C4-2B (cell line): ENCODE measurements around the gene VEZF1.

Experiments used
- H3K27ac ChIP-seq: fragments of 450-650 bp; 2 replicates; pipeline ENCODE4 v1.5.1; 2017
- ZFX ChIP-seq: fragments of 450-650 bp; IDR thresholded peaks from 2 replicates; pipeline ENCODE4 v1.6.1; 2017
- TF ChIP-seq, protein P1 (sequence below): fragments of 450-650 bp; conservative IDR thresholded peaks from 2 replicates; pipeline ENCODE4 v1.5.1; 2017; ENCODE audit warnings: mild to moderate bottlenecking

VEZF1 gene

DNA sequence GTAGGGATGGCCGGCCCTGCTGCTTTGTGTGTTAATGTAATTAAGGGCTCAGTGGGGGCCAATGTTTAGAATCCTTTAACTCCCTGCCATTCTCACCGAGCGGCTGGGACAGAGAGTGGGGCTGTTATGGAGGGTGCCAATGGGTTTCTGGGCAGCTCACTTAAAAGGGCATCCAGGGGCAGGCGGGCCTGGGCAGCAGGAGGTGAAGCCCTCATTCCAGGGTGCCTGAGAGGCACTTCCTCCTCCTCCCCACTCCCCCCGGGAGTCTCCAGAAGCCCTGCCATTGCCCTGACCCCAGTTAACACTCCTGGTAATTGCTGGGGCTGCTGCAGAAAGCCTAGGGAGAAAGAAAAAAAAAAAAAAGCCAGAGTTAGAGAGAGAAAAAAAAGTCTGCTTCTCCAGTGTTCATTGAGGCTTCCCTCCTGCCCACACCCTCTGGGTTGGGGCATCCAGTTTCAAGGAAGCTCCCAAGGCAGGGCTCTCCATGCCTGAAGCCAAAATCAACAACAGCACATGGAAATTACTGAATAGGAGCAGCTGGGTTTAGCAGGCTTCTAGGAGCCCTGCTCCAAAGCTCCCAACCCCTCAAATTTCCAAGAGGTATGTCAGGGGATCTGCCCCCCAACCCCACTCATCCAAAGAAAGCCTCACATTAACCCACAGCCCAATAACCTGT, 60.9 kb downstream of the VEZF1 start:
- H3K27ac ChIP-seq = peak overlapping the region; percentile 67

DNA sequence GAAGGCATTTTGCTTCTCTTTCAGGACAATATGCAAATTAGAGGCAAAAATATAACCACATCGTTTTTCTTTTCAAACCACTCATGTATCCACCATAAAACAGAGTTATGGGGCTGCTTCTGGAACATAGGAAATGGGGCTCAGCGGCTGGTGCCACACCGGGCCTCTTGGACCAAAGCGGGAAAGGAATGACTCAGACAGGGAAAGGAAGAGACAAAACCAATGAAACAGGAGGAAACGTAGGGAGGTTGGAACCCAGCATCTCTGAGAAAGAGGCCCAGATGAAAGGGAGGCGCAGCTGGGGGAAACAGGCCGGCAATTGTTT, 61.4 kb downstream of the VEZF1 start:
- peak overlapping the region; percentile 67 for H3K27ac ChIP-seq
- TF ChIP-seq, protein P1, sequence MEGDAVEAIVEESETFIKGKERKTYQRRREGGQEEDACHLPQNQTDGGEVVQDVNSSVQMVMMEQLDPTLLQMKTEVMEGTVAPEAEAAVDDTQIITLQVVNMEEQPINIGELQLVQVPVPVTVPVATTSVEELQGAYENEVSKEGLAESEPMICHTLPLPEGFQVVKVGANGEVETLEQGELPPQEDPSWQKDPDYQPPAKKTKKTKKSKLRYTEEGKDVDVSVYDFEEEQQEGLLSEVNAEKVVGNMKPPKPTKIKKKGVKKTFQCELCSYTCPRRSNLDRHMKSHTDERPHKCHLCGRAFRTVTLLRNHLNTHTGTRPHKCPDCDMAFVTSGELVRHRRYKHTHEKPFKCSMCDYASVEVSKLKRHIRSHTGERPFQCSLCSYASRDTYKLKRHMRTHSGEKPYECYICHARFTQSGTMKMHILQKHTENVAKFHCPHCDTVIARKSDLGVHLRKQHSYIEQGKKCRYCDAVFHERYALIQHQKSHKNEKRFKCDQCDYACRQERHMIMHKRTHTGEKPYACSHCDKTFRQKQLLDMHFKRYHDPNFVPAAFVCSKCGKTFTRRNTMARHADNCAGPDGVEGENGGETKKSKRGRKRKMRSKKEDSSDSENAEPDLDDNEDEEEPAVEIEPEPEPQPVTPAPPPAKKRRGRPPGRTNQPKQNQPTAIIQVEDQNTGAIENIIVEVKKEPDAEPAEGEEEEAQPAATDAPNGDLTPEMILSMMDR = no peak
- no peak for TF ChIP-seq ZFX

More for the DNA sequence above, 60.9 kb downstream of the VEZF1 start:
- TF ChIP-seq, protein P1 = no peak
- TF ChIP-seq ZFX = no peak

DNA sequence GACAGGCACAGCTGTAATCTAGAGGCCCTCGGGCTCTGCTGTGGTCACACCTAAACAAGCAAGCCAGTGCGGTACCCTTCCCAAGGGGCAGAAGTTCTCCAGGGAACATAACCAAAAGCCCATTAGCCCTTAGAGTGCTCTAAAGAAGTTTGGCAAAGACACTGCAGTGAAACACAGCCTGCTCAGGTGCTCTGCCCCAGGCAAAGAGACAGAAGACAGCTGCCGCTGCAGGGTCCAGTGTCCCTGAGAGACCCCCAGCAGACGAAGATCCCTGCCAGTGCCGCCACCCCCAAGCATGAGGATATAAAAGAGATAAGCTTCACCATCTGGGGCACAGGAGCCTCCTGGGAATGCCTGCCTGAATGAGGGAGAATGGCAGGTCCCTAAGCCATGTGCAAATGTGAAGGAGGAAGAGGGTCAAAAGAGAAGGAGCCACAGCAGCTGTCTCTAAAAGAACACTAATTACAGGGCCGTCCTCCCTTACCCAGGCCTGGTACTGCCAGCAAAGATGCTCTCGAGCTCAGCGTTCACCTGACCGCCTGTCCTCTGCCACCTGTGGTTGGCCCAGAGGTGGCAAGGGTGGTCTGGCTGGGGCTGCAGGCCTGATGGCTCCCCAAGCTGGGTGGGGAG, 62.6 kb downstream of the VEZF1 start:
- no peak for TF ChIP-seq ZFX
- TF ChIP-seq, protein P1 = no peak
- H3K27ac ChIP-seq = no peak overlapping the region

DNA sequence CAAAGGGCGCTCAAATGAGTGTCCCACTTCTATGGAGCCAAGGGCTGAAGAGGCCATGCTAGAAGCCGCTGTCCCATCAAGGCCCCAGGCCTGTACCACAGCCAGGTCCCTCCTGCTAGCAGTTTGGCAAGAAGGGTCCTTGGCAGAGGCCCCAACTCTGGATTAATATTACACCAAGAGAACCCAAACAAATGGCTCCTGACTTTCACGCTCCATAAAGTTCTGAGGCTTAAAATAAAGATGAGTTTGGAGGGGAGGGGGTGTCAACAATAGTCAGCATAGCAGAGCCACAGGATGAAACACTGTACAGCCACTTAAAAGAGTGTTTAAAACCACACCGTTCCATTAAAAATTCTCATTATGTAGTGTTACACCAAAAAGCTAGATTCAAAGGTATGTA, 63.4 kb downstream of the VEZF1 start:
- TF ChIP-seq, protein P1 = no peak
- no peak for TF ChIP-seq ZFX
- no peak overlapping the region for H3K27ac ChIP-seq
